ENCODE data around the gene EPAS1. TPM values are rescaled to one million over a fixed set of nuclear protein-coding genes. Genes with fewer than 3 reads are reported as not detected.

Gene EPAS1
- total RNA-seq, 1 experiment from 2014 or later = 106 TPM

DNA sequence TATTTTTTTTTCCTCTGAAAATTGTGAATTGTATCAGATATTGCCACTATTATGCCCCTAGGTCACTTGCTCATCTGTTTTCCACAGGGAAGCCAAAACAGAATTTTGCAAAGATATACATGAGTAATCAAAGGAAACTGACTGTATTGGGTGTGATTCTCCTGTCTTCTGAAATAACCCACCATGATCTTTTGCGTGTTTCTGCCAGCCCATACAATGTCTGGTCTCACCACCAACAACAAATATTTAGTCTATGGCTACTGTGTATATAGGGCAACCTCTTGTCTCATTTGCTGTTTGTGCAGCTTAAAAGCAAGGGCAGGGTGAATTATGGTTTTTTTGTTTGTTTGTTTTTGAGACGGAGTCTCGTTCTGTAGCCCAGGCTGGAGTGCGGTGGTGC, 26.5 kb downstream of the EPAS1 start:
- no TSS peak for BruUV-seq (replicated peaks)
- H3K9me3 ChIP-seq (ENCODE audit: control insufficient read depth, insufficient read depth, low read depth, low read length) = no peaks in the 10 kb centered on the region
- H3K4me1 ChIP-seq (ENCODE audit: control insufficient read depth, insufficient read depth, low read length) = peaks cover 51% of the 10 kb centered on the region
- ATAC-seq (no peak), DNase-seq (ENCODE audit: low read depth, low spot score) (no peak)
- no peak overlapping the region for H3K27ac ChIP-seq (ENCODE audit: low read length)
- no peak for TF ChIP-seq POLR2AphosphoS5 (IDR thresholded peaks at IDR 0.05; ENCODE audit: low read depth, low read length)
- TF ChIP-seq CTCF (IDR thresholded peaks at IDR 0.05) = no peak
- TF ChIP-seq, protein P1, sequence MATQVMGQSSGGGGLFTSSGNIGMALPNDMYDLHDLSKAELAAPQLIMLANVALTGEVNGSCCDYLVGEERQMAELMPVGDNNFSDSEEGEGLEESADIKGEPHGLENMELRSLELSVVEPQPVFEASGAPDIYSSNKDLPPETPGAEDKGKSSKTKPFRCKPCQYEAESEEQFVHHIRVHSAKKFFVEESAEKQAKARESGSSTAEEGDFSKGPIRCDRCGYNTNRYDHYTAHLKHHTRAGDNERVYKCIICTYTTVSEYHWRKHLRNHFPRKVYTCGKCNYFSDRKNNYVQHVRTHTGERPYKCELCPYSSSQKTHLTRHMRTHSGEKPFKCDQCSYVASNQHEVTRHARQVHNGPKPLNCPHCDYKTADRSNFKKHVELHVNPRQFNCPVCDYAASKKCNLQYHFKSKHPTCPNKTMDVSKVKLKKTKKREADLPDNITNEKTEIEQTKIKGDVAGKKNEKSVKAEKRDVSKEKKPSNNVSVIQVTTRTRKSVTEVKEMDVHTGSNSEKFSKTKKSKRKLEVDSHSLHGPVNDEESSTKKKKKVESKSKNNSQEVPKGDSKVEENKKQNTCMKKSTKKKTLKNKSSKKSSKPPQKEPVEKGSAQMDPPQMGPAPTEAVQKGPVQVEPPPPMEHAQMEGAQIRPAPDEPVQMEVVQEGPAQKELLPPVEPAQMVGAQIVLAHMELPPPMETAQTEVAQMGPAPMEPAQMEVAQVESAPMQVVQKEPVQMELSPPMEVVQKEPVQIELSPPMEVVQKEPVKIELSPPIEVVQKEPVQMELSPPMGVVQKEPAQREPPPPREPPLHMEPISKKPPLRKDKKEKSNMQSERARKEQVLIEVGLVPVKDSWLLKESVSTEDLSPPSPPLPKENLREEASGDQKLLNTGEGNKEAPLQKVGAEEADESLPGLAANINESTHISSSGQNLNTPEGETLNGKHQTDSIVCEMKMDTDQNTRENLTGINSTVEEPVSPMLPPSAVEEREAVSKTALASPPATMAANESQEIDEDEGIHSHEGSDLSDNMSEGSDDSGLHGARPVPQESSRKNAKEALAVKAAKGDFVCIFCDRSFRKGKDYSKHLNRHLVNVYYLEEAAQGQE (IDR thresholded peaks at IDR 0.05; ENCODE audit: insufficient read depth in 1 of 2, low read depth in 2 of 2, low read length in 1 of 2) = no peak
- TF ChIP-seq SIN3A (IDR thresholded peaks at IDR 0.05; ENCODE audit: borderline replicate concordance, insufficient read depth, low read depth, low read length) = no peak
- no peak for TF ChIP-seq TCF7L2 (IDR thresholded peaks at IDR 0.05; ENCODE audit: low read depth, low read length)
- no peaks in the 10 kb centered on the region for H3K36me3 ChIP-seq (ENCODE audit: control insufficient read depth, insufficient read depth, low read length)
- ChIA-PET CTCF (no interaction called here), POLR2A (no interaction called here)
- in situ Hi-C loops (cut with HindIII; ENCODE audit: low pct_unique_long_range_greater_than_20kb, low sequenced_read_pairs) = no loop called here
- intact Hi-C loops (cut with micrococcal nuclease; ENCODE audit: unreplicated experiment) = no loop called here
- no peaks in the 10 kb centered on the region for H3K27me3 ChIP-seq (ENCODE audit: control insufficient read depth, insufficient read depth, low read length)
- no peak overlapping the region for H3K4me3 ChIP-seq (ENCODE audit: low read depth in 2 of 2, low read length in 2 of 2)

GRCh38 chr2:46325182-46325928, 28.1 kb downstream of the EPAS1 start:
- ATAC-seq = no peak
- ChIA-PET POLR2A (no interaction called here), CTCF (no interaction called here)
- H3K27ac ChIP-seq (ENCODE audit: low read length) = no peak overlapping the region; the same call in 1 of the 2 replicates
- H3K27me3 ChIP-seq (ENCODE audit: control insufficient read depth, insufficient read depth, low read length) = no peaks in the 10 kb centered on the region
- no peaks in the 10 kb centered on the region for H3K36me3 ChIP-seq (ENCODE audit: control insufficient read depth, insufficient read depth, low read length)
- H3K4me1 ChIP-seq (ENCODE audit: control insufficient read depth, insufficient read depth, low read length) = peaks cover 50% of the 10 kb centered on the region
- TF ChIP-seq CTCF (IDR thresholded peaks at IDR 0.05) = no peak
- TF ChIP-seq, protein P1 (IDR thresholded peaks at IDR 0.05; ENCODE audit: insufficient read depth in 1 of 2, low read depth in 2 of 2, low read length in 1 of 2) = no peak
- no peak for TF ChIP-seq POLR2AphosphoS5 (IDR thresholded peaks at IDR 0.05; ENCODE audit: low read depth, low read length)
- no peak for TF ChIP-seq TCF7L2 (IDR thresholded peaks at IDR 0.05; ENCODE audit: low read depth, low read length)
- TF ChIP-seq SIN3A (IDR thresholded peaks at IDR 0.05; ENCODE audit: borderline replicate concordance, insufficient read depth, low read depth, low read length) = no peak
- intact Hi-C loops (cut with micrococcal nuclease; ENCODE audit: unreplicated experiment) = no loop called here
- BruUV-seq (replicated peaks) = no TSS peak
- in situ Hi-C loops (cut with HindIII; ENCODE audit: low pct_unique_long_range_greater_than_20kb, low sequenced_read_pairs) = no loop called here
- no peaks in the 10 kb centered on the region for H3K9me3 ChIP-seq (ENCODE audit: control insufficient read depth, insufficient read depth, low read depth, low read length)
- H3K4me3 ChIP-seq (ENCODE audit: low read depth in 2 of 2, low read length in 2 of 2) = no peak overlapping the region
- DNase-seq (ENCODE audit: low read depth, low spot score) = no peak

Data from Panc1 (cell line).